Spleen (tissue), 11 donors: ENCODE measurements around the gene ADAP1. TPM values are rescaled to one million over a fixed set of nuclear protein-coding genes. Genes with fewer than 3 reads are reported as not detected.
"Not testable (repeated sequence)": the region's sequence is repeated elsewhere in the genome, so short reads cannot be mapped to it uniquely, and the experiment has no call there.

Experiments
- DNase-seq: peaks from one replicate; pipeline ENCODE4 v3.0.0-alpha.2; 2020
- H3K27ac ChIP-seq, 8 donors: fragments of 200-600 bp; sonication (generic) in 7 of 8; 1 replicate in 4 of 8; 2 replicates in 4 of 8; pipeline versions ENCODE4 v1.5.0 to v1.8.0; 2016 to 2021; ENCODE audit warnings: inconsistent platforms in 4 of 8, mild to moderate bottlenecking in 4 of 8, moderate library complexity in 1 of 8
- H3K27me3 ChIP-seq, 7 donors: fragments of 200-600 bp; sonication (generic) in 6 of 7; replicated peaks in 1 of 7; 1 replicate in 4 of 7; 2 replicates in 3 of 7; pipeline versions ENCODE4 v1.5.0 to v1.8.0; 2016 to 2021; ENCODE audit warnings: inconsistent platforms in 3 of 7, mild to moderate bottlenecking in 1 of 7
- H3K36me3 ChIP-seq, 6 donors: fragments of 200-600 bp; sonication (generic) in 5 of 6; 1 replicate in 4 of 6; 2 replicates in 2 of 6; pipeline versions ENCODE4 v1.5.0 to v1.8.0; 2016 to 2021; ENCODE audit warnings: inconsistent platforms in 2 of 6
- H3K4me1 ChIP-seq, 6 donors: fragments of 200-600 bp; sonication (generic) in 5 of 6; 1 replicate in 3 of 6; 2 replicates in 3 of 6; pipeline versions ENCODE4 v1.5.0 to v1.8.0; 2016 to 2021; ENCODE audit warnings: inconsistent platforms in 3 of 6
- H3K4me3 ChIP-seq, 8 donors: fragments of 200-600 bp; sonication (generic) in 7 of 8; 1 replicate in 4 of 8; 2 replicates in 4 of 8; pipeline versions ENCODE4 v1.5.0 to v1.8.0; 2016 to 2021; ENCODE audit warnings: inconsistent platforms in 4 of 8, mild to moderate bottlenecking in 4 of 8, moderate library complexity in 2 of 8
- H3K9me3 ChIP-seq, 8 donors: fragments of 200-600 bp; sonication (generic) in 7 of 8; 1 replicate in 4 of 8; 2 replicates in 4 of 8; pipeline versions ENCODE4 v1.5.0 to v1.8.0; 2016 to 2021; ENCODE audit warnings: inconsistent platforms in 4 of 8
- CTCF ChIP-seq, 11 experiments: fragments of 200-600 bp in 7 of 11; fragments of 450-650 bp in 4 of 11; sonication (generic) in 4 of 11; IDR thresholded peaks in 8 of 11; conservative IDR thresholded peaks in 3 of 11; 1 replicate in 7 of 11; 2 replicates in 4 of 11; pipeline versions ENCODE4 v1.4.0 to v1.8.0; 2016 to 2021; ENCODE audit warnings: antibody characterized with exemption in 11 of 11, inconsistent platforms in 4 of 11, mild to moderate bottlenecking in 1 of 11
- POLR2A ChIP-seq, 3 donors: fragments of 450-650 bp; IDR thresholded peaks; one replicate each; pipeline ENCODE4 v1.5.1; 2017; ENCODE audit warnings: antibody characterized with exemption in 3 of 3, mild to moderate bottlenecking in 1 of 3
- POLR2AphosphoS5 ChIP-seq, 3 donors: sonication (generic); formaldehyde crosslinking; IDR thresholded peaks; one replicate each; pipeline ENCODE4 v1.5.1; 2017; ENCODE audit warnings: antibody characterized with exemption in 3 of 3
- WGBS, 5 donors: extraction: QIAGEN DNeasy Blood & Tissue Kit in 3 of 5; methylation state at CpG; one replicate each; pipeline versions ENCODE4 v1.1.5 to v1.1.7; 2013 to 2018; 5-methylcytosine and 5-hydroxymethylcytosine counted together
- intact Hi-C: fragments of 100-400 bp; cut with DNase I; formaldehyde crosslinking; loops from one replicate; pipeline ENCODE4 v1.15.0; 2023; ENCODE audit warnings: low total_unique reads
- polyA plus RNA-seq, 3 donors: library from polyadenylated mRNA; stranded (reverse); fragments of 200-250 nt; gene quantifications; one replicate each; pipeline ENCODE4 v1.2.1, GENCODE V29; 2013
- total RNA-seq, 7 donors: library from RNA; depleted of rRNA in 3 of 7; stranded (reverse); fragments of >200 nt in 3 of 7; fragmentation: NEBNext Ultra II Directional in 4 of 7; extraction: Animal tissue kit (Norgen Biotek cat#: 25700) in 4 of 7; gene quantifications; one replicate each; pipeline versions ENCODE4 v1.1.0 to v1.2.1, GENCODE V29; 2016 to 2021
- donor health status: healthy with polysubstance abuse.
- donor health status: DM: no; HTN: no; CAD: no; lungs with moderate emphysema.
- donor health status: DM: no; HTN: no; CAD: no.
- donor health status: Bipolar disorder and iron deficiency.
- donor health status: healthy.
- donor health status: DM: no; HTN: no; CAD: no.
- donor health status: DM: yes; HTN: yes; CAD: no.

The ADAP1 gene
- total and polyA plus RNA-seq, 10 donors, result 8.7 to 38.6 (median 22.7) TPM

- H3K27me3 ChIP-seq, result peaks cover 0 to 49% (median 4%) of the 10 kb centered on the region in 7 donors
- WGBS, 5 donors, result 88 to 96% (median 91%) methylated on average over 37 of the region's 37 CpGs
- peaks cover 0 to 7% (median 5%) of the 10 kb centered on the region in 6 donors for H3K36me3 ChIP-seq
- H3K4me3 ChIP-seq, result no peak overlapping the region
- peak; percentile 58 for DNase-seq
- no peaks in the 10 kb centered on the region for H3K9me3 ChIP-seq
- intact Hi-C loops, result no loop called here
- no peak overlapping the region for H3K27ac ChIP-seq
- TF ChIP-seq CTCF (IDR thresholded peaks at IDR 0.05 in 8 of 11, conservative IDR thresholded peaks at IDR 0.05 in 3 of 11) (no peak), POLR2AphosphoS5 (IDR thresholded peaks at IDR 0.05) (peak in 1 of 3 donors; percentile 32)
- peaks cover 17 to 66% (median 43%) of the 10 kb centered on the region in 6 donors for H3K4me1 ChIP-seq
These were observed 7.3 kb upstream of the ADAP1 start for GRCh38 chr7:961546-962400.

- H3K36me3 ChIP-seq, H3K27ac ChIP-seq, H3K4me3 ChIP-seq, intact Hi-C loops, H3K9me3 ChIP-seq: not testable (repeated sequence)
- Histone ChIP-seq H3K27me3 (peaks cover 0 to 51% (median 4%) of the 10 kb centered on the region in 7 donors), H3K4me1 (peaks cover 17 to 60% (median 41%) of the 10 kb centered on the region in 6 donors)
- WGBS, 5 donors, result 55 to 68% (median 60%) methylated on average over 12 to 13 of the region's 13 CpGs
- DNase-seq, result peak; percentile 28
These were observed 6.5 kb upstream of the ADAP1 start for GRCh38 chr7:960972-961371.

GRCh38 chr7:960269-960871, 5.9 kb upstream of the ADAP1 start:
- Histone ChIP-seq H3K27ac (no peak overlapping the region), H3K4me3 (no peak overlapping the region), H3K27me3 (peaks cover 0 to 57% (median 4%) of the 10 kb centered on the region in 7 donors), H3K9me3 (no peaks in the 10 kb centered on the region), H3K4me1 (peaks cover 17 to 60% (median 38%) of the 10 kb centered on the region in 6 donors), H3K36me3 (no peaks in the 10 kb centered on the region)
- TF ChIP-seq CTCF (IDR thresholded peaks at IDR 0.05 in 8 of 11, conservative IDR thresholded peaks at IDR 0.05 in 3 of 11), result no peak
- no peak for TF ChIP-seq POLR2AphosphoS5 (IDR thresholded peaks at IDR 0.05)
- no peak for TF ChIP-seq POLR2A (IDR thresholded peaks at IDR 0.05)
- intact Hi-C loops, result no loop called here
- peak; percentile 67 for DNase-seq
- WGBS, 5 donors, result 77 to 85% (median 81%) methylated on average over 28 to 31 of the region's 31 CpGs

- not testable (repeated sequence) for H3K36me3 ChIP-seq, DNase-seq, H3K27ac ChIP-seq, H3K4me3 ChIP-seq, H3K9me3 ChIP-seq
- Histone ChIP-seq H3K27me3 (peaks cover 0 to 63% (median 9%) of the 10 kb centered on the region in 7 donors), H3K4me1 (peaks cover 12 to 60% (median 39%) of the 10 kb centered on the region in 6 donors)
- intact Hi-C loops, result loop anchor here (10.0 kb wide), 1 partner anchor 55 kb away; no protein-coding TSS in a partner anchor
- 88 to 95% (median 94%) methylated on average over 10 of the region's 10 CpGs for WGBS, 5 donors
These were observed 5.3 kb upstream of the ADAP1 start for GRCh38 chr7:959740-960139.

GRCh38 chr7:959271-959670, 4.8 kb upstream of the ADAP1 start:
- 73 to 85% (median 80%) methylated on average over 20 of the region's 20 CpGs for WGBS, 5 donors
- TF ChIP-seq POLR2AphosphoS5 (IDR thresholded peaks at IDR 0.05) (no peak), POLR2A (IDR thresholded peaks at IDR 0.05) (no peak), CTCF (IDR thresholded peaks at IDR 0.05 in 8 of 11, conservative IDR thresholded peaks at IDR 0.05 in 3 of 11) (no peak)
- no peaks in the 10 kb centered on the region for H3K36me3 ChIP-seq

More at GRCh38 chr7:959271-959670, 4.8 kb upstream of the ADAP1 start:
- Histone ChIP-seq H3K4me3 (no peak overlapping the region), H3K9me3 (no peaks in the 10 kb centered on the region), H3K27me3 (peaks cover 0 to 66% (median 10%) of the 10 kb centered on the region in 7 donors), H3K4me1 (peaks cover 8 to 57% (median 35%) of the 10 kb centered on the region in 6 donors), H3K27ac (no peak overlapping the region)
- peak; percentile 67 for DNase-seq
- intact Hi-C loops, result loop anchor here (10.0 kb wide), 1 partner anchor 54 kb away; no protein-coding TSS in a partner anchor
